HG03025 (cell line): ENCODE results near the gene GJB3.
"Not testable (repeated sequence)": the region's sequence is repeated elsewhere in the genome, so short reads cannot be mapped to it uniquely, and the experiment has no call there.

Experiments
- ATAC-seq: cut with Tn5 transposase; IDR thresholded peaks from one replicate; pipeline ENCODE4 v1.9.1; 2021; ENCODE audit warnings: mild to moderate bottlenecking, moderate library complexity; ENCODE audit not compliant: unreplicated experiment, low FRiP score

The GJB3 gene

DNA sequence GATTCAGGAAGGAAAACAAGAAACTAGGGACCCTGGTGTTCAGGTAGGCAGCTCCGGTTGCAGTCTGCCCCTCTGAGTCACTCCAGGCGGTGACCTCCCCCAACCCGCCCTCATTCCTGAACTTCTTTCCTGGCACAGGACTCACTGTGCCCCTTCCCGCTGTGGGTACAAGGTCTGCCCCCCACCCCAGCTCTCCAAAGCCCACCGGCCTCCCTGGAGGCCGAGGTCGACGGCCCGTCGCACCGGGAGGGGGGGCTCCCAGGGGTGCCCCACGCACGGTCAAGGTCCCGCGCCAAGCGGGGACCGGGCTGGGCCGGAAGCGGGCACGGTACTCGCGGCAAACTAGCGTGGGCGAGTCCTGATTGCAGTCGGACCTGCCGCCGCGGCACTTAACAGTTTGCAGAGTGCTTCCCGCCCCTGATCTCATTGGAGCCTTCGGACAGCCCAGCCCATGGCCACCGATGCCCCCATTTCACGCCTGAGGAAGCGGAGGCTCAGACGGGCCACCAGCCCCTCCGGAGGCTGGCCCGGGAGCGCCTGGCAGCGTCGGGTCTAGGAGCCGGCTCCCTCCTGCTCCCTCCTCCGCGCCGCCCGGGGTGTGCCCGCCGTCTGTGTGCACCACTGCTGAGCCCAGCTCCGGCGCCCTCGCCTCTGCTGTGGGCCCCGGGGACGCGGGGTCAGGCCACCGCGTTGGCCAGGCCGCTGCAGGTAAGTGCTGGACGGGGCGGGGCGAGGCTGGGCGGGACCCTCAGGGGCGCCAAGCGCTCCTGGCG lies at the start of gene GJB3:
Gene GJB3 (plus strand): TSS at position 144 of the 773 bp plus-strand sequence. CDS start 3,549 bp downstream, outside the sequence.
- no peak for ATAC-seq

DNA sequence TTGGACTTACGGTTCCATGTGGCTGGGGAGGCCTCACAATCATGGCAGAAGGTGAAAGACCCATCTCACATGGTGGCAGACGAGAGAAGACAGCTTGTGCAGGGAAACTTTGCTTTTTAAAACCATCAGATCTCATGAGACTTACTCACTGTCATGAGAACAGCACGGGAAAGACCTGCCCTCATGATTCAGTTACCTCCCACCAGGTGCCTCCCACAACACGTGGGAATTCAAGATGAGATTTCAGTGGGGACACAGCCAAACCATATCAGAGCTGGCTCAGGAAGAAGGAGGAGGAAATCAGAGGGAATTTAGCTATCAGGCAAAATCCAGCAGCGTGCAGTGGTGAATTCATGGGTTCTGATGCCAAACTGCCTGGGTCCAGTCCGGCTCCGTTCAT lies 48.2 kb upstream of the GJB3 start:
- not testable (repeated sequence) for ATAC-seq

DNA sequence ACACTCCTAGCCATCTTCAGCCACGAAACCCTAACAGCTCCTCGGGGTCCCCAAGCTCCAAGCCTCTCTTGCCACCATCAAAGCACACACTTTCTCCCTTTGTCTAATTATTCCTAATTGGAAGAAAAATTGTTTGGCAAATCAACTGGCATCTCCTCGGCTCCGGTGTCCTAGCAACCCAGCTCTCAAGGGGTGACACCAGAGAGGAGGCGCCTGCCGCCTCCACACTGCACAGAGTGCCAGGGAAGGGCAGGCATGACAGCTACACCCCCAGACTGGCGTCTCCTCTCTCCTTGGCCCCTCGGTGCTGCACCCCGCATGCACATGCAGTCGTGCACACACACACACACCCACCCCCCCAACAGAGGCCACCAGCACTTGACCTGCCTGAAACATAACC lies 44.3 kb upstream of the GJB3 start:
- no peak for ATAC-seq

DNA sequence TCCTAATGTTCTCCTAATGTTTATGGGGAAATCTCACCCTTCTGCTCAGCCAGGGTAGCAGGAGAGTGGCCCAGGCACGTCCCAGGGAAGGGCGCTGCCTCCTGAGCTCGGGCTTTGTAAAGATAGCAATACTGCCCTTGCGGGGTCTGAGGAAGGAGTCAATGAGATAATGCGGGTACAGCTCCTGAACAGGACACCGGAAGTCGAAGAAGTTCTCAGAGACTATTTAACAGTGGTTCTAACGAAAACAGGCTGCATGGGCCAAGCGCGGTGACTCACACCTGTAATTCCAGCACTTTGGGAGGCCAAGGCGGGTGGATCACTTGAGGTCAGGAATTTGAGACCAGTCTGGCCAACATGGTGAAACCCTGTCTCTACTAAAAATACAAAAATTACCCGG lies 43.8 kb upstream of the GJB3 start:
- not testable (repeated sequence) for ATAC-seq

DNA sequence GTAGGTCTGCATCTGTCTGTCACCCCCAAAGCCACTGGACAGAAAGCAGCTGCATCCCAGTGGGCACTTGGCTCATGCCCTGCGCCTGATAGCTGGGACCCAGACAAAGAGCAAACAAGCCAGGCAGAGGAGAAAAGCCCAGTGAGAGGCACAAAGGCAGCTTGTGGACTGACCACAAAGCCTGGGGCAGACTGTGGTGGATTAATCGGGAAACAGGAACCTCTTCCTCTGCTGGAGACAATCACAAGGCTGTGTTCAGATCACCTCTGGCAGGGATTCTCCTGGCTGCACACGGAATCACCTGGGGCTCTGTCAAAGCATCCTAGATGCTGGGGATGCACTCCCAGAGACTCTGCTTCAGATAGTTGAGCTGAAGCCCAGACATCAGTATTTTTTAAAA lies 41.4 kb upstream of the GJB3 start:
- ATAC-seq, result no peak

DNA sequence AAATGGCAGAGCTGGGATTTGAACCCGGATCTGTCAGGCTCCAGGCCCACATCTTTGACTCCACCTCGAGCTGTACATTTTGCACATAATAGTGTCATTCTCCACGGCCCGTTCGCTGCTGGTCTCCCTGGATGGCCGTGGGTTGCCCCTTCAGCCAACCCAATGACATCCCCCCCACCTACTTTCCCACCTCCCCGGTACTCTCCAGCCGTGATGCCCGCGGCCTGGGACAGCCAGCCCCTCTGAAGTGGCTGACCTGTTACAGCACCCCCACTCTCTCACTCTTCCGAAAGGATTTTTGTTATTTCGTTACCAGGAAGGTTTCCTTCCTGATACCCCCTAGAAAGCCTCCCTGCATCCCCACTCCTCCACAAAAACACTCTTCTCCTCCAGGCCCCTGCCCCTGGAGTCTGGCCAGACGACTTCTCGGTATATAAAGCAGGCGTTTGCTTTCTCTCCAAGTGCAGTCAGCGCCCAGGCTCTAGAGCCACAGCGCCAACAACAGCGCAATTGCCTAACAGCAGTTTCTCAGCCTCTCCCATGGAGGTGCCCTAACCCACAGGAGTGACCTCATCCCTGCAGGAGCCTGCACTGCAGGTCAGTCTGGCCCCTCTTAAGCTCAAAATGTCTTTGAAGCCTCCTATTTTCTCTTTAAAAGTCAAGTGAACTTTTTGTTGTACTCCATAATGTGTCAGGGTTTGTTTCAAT lies 40.7 kb upstream of the GJB3 start:
- ATAC-seq, result no peak

DNA sequence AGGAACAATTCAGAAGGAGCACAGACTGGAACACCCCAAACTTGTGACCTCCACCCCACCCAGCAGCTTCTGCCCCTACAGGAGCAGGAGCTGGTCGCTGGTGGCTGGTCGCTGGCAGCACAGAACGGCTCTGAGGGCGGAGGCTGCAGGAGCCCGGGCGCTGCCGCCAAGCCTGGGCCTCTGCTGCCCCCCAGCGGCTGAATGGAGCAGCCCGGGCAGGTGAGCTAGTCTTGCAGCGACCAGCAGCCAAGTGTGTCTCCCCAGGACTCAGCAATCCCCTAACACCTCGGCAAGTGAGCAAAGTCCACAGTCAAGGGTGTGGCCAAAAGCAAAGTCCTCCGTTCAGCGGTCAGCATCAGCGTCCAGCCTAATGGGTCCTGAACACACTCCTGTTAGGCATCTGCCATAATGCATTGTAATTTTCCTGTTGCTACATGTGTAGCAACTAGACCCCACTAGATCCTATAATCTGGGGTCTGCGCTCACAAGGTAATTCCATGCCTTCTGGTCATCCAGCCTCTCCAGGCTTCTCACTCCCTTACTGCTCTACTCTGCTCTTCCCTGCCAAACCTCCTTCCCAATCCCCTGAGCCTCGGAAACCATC lies 38.2 kb upstream of the GJB3 start:
- no peak for ATAC-seq

DNA sequence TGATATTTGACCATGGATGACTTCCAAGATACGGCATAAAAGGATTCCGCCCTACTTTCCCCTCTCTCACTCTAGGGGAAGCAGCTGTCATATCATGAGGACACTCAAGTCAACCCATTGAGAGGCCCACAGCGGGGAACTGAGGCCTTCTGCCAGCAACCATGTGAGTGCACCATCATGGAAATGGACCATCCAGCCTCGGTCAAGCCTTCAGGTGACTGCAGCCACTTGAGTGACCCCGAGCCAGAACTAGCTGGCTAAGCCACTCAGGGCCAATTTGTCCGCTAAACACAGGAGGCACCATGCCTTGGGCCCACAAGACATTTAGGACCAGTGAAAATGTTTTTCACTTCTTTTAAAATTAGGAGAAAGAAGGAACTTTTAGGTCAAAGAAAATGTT lies 37.2 kb upstream of the GJB3 start:
- no peak for ATAC-seq

DNA sequence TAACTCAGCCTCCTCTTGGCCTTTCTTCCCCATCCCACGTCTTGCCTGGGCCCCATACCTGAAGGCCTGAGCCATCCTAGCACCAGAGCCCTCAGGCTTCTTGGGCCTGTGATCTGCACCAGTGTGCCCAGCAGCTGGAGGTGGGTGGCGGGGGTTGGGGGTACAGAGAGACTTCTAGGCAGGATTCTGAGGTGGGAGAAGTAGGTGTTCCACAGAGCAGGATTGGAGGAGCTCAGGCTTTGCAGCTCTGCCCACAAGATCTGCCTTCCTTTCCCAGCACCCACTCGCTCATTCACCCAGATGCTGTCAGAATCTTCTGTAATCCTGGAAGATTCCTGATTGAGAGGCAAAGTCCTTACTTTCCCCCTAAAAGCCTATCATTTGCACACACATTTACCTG lies 36.2 kb upstream of the GJB3 start:
- ATAC-seq, result no peak

DNA sequence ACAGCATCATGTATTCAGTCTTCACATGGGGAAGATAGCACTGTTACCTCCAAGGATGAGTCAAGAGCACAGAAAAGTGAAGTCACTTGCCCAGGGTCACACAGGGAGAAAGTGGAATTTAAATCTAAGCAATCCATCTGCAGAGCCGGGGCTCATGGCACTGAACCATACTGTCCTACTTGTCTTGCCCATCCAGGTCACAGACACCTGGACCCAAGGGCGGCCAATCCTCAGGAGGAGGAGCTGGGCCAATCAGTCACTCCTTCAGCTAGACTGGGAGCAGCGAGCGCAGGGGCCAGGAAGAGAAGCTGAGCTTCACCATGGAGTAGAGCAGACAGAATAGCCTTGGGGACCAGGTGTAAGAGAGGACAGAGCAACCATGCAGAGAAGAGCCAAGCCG lies 35.3 kb upstream of the GJB3 start:
- ATAC-seq, result no peak

DNA sequence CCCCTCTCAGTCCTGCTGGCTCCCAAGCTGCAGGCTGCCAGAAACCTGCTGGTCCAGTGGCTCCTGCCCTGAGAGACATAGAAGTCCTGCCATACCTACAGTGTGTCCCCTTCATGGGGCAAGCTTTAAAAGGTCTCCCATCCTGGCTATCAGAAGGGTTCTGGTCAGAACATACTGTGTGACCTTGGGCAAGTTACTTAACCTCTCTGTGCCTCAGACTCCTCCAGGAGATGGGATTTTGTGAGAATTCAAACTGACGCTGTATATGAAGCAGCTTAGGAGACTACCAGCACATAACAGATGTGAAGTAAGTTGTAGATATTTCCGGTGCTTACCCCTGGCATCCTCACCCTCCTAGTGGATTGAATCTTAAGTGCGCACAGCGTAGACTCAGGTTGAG lies 34.9 kb upstream of the GJB3 start:
- no peak for ATAC-seq

DNA sequence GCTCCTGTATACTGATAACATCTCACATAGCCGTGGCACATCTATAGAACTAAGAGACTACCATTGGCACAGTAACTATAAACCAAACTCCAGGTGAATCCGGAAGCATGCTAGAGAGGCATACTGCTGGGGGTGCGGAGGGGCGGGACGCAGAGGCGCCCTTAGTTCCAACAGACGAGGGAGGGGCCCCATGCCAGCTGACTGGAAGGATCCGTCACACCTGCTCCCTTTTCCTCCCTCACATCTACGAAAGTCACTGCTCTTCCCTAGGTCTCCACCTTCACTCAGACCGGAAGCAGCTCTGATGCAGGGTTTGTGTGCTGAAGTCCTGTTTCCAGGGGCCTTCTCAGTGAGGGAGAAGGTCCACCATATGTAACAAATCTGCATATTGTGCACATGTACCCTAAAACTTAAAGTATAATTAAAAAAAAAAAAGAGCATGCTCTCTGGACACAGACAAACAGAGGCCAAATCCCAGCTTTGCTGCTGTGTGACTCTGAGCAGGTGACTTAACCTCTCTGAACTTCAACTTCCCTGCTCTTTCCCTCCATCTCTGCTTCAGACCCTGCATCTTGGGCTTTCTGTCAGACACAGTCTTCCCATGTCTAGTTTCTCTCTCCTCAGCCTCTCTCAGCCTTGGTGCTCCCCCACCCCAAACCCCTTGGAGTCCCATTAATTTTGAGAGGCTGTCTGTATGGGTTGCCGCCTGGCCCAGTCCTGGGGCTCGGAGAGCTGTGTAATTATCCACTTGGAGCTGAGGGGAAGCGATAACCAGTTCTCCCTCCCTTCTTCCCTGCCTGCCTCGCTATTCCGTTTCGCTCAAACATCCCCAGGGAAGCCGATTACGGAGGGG lies 34.0 kb upstream of the GJB3 start:
- no peak for ATAC-seq

DNA sequence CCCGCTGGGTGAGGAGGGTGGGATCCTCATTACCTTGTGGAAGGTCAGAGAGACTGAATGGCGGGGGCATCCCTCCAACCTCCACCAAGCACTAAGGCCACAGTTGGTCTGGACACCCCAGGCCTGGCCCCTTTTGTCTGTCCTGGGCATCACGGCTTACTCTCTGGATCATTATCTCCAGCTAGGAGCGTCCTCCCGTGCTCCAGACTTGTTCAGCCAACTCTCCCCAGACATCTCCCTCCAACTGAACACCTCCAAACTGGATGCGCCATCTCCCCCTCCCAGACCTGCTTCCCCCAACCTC lies 33.4 kb upstream of the GJB3 start:
- ATAC-seq, result no peak

DNA sequence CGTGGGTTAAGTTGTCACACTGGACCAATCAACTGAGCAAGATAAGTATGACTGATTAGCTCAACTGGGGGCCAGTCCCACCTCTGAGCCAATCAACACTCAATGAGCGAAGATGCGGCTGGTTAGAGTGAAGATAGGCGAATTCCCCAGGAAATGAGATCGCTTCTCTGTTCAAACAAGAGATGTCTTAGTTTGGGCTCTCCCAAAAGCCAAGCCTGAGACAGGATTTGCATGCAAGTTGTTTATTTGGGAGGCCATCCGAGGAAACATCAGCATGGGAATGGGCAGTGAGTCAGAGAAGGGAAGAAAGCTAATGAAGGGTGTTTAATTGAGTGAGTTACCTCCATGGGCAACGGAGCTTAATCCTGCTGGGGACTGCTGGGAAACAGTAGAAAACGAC lies 31.0 kb upstream of the GJB3 start:
- no peak for ATAC-seq

DNA sequence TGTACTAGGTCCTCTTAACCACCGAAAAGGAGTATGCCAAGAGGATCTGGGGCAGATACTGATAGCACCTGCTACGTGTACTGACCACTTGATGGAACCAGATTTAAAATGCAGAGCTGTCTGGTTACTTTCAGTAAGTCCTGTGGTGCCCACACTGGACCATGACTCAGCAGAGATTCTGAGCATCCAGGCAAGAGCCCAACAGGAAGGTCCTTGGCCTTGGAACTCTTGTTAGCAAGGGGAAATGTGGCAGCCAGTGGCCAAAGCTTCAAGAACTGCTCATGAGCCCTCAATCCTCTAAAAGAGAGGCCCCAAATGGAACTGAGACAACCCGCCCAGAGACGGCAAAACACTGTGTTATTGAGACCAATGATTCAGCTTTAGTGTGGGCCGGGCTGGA lies 30.4 kb upstream of the GJB3 start:
- no peak for ATAC-seq

DNA sequence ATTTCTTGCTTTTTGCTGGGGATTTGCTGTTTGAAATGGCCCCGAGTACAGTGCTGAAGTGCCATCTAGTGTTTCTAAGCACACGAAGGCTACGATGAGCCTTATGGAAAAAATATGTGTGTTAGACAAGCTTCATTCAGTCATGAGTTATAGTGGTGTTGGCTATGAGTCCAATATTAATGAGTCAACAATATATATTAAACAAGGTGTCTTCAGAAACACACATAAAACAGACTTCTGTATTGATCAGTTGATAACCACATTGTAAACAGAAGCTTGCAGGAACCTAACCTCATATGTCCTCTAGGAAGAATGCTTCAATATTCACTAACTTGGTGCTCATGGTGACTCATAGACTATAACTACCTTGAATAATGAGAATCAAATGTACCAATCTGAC lies 27.9 kb upstream of the GJB3 start:
- ATAC-seq, result no peak

DNA sequence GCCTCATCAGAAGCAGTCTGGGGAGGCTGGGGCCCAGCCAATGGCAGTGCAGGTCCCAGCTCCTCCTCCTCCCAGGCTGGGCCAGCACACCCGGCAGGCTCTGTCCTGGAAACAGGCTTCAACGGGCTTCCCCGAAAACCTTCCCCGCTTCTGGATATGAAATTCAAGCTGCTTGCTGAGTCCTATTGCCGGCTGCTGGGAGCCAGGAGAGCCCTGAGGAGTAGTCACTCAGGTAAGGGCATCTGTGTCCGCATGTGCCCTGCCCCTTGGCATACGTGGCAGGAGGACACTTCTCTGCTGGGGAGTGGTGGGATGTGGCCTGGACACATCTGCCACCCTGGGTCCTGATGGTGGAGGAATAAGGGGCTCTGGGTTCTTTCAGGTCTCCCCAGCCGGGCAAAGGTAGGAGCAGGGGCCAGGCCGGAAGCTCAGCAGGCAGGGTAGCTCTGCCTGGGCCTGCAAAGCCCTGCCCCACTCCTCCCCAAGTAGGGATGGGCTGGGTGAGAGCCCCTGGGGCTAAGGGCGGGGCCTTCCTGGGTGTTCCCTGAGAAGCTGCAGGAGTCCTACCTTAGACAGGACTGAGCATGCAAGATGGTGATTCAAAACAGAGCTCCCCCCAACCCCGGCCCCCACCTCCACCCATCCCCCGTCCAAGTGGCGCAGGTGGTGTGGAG lies 25.9 kb upstream of the GJB3 start, which contains the start of gene GJB5:
Gene GJB5 (plus strand): TSS at position 84 of the 674 bp plus-strand sequence. CDS start 2,284 bp downstream, outside the sequence.
- ATAC-seq, result no peak

DNA sequence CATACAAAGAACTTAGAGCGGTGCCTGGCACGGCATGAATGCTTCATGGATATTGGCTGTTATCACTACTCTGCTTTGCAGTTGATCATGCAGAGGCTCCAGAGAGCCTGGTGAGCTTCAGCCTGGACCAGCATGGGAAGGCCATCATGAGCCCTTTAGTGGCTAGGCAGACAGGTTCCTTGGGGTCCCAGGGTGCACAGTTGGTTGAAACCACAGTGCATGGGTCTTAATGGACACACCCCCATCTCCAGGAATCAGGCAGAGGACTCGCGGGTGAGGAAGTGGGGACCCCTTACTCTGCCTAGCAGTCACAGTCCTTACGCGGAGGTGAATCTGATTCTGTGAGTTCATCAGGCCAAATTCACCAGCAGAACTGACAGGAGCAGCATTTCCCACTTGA lies 25.1 kb upstream of the GJB3 start:
- no peak for ATAC-seq

DNA sequence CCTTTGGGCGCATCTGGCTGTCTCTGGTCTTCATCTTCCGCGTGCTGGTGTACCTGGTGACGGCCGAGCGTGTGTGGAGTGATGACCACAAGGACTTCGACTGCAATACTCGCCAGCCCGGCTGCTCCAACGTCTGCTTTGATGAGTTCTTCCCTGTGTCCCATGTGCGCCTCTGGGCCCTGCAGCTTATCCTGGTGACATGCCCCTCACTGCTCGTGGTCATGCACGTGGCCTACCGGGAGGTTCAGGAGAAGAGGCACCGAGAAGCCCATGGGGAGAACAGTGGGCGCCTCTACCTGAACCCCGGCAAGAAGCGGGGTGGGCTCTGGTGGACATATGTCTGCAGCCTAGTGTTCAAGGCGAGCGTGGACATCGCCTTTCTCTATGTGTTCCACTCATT lies 23.6 kb upstream of the GJB3 start:
- no peak for ATAC-seq

DNA sequence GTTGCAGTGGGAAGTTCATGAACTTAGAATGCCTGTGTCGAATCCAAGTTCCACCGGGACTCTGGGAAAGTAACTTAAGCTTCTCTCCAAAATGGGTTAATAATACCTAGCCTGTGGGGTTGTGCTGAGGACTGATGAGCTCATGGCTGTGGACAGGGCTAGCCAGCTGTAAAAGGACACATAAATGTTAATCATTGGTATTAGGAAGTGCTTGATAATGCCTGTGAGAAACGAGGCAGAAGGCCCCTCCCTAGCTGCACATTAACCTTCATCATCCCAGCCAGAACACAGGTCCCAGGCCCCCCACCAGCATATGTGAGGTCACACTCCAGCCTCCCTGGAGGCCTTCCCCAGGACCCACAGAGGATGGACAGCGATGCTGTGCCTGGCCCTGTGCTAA lies 22.3 kb upstream of the GJB3 start:
- ATAC-seq, result no peak
